ENCODE results near the gene MAP3K5.

The MAP3K5 gene

GRCh38 chr6:136528477-136528876, 263.8 kb downstream of the MAP3K5 start:
- no peak for FAIRE-seq

GRCh38 chr6:136527831-136528230, 264.4 kb downstream of the MAP3K5 start:
- no peak for FAIRE-seq

DNA sequence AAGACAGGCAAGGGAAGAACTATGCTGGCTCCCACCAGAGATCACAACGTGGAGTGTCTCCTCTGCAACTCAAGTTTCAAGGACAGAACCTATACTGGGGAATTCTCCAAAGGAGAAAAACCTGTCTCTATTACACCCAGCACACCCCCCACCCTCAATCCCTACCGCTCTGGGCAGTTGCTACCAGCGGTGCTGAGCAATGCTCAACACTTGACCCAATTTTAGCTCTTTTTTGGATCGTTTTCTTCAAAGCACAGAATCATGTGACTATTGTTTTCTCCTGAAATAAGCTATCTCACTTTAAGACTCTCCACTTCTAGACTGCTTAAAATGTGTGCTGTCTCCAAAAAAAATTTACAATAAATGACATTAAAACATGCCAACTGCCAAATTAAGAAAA, 265.3 kb downstream of the MAP3K5 start:
- no peak for FAIRE-seq

- FAIRE-seq = no peak
Measured at GRCh38 chr6:136526196-136526930, 265.9 kb downstream of the MAP3K5 start.

DNA sequence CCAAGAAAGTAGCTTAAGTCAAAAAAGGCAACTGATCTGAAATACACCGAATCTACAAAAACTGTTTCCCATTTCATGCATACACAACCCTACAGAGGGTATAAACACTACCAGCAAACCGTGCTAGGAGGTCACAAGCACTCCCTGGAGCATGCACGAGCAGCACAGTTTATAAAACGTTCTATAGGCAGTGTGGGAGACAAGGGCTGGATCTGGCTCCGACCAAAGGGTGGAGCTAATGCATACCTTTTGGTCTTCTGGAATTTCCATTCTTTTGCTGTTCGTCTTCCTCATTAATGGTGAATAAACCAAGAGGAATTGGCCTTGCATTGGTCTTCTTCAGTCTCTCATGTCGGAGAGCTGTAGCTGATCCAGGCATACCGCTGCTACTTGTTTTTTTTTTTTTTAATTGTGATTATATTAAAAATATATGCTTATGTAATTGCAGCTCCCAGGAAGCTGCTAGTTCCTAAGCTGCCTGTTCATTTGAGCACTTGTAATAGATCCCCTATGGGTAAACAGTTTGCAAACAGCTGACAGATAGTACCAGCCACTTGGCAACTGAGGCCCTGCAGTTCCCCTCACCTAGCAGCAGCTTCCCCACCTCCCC, 266.6 kb downstream of the MAP3K5 start:
- FAIRE-seq = no peak

GRCh38 chr6:136524936-136525413, 267.3 kb downstream of the MAP3K5 start:
- no peak for FAIRE-seq

GRCh38 chr6:136524339-136524935, 267.8 kb downstream of the MAP3K5 start:
- FAIRE-seq = no peak

- FAIRE-seq = no peak
Measured at GRCh38 chr6:136523196-136523595, 269.1 kb downstream of the MAP3K5 start.

GRCh38 chr6:136522636-136523035, 269.6 kb downstream of the MAP3K5 start:
- no peak for FAIRE-seq

DNA sequence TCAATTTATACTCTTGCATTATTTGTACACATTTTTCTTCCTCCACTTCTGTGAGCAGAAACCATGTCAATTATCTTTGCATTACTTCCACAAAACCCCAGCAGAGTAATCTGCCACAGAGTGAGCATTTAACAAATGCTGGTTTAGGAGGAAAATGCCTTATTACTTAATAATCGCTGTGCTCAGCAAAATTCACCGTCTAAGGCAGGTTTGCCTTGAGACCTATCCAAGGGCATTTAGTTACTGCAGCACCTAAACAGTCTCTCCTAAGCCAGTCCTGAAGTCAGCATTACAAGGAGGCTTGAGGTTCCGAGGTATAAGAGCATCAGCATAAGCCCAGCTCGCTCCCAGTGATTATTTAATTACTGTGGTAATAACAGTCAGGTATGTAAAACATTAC, 270.4 kb downstream of the MAP3K5 start:
- FAIRE-seq = no peak

GRCh38 chr6:136521427-136521826, 270.9 kb downstream of the MAP3K5 start:
- no peak for FAIRE-seq

DNA sequence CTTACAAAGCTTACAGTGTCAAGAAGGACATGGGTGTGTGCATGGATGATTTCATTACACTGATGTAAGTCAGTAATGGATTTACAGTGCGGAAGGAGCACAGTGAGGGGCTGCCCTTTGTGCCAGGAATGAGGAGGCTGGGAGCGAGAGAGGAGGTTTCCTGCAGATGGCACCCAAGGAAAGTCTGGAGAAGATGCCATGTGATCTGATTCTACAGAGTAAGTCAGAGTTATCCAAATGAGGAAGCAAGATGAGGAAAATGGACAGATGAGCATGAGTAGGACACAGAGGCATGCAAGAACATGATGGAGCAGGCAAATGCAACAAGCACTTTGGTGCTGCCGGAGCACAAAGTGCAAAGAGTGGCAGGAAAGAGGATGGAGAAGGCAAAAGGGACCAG, 271.8 kb downstream of the MAP3K5 start:
- FAIRE-seq = no peak

DNA sequence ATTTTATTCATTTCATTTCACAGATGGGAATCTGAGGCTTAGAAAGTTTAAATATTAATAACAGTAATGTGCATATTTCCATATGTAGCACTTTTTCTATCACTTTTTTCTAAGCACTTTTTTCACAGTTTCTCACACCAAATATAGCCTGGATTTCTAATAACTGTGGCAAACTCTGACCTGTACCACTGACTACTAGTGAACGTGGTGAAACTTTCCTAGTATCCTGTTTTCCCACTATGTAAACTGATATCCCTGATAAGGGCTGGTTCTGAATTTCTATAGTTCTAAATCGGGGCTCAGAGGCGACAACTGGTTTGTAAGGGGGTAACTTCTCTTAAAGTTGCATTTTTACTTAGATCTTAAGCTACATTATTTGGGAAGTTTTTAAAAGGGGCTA, 274.7 kb downstream of the MAP3K5 start:
- no peak for FAIRE-seq

GRCh38 chr6:136517002-136517401, 275.3 kb downstream of the MAP3K5 start:
- no peak for FAIRE-seq

DNA sequence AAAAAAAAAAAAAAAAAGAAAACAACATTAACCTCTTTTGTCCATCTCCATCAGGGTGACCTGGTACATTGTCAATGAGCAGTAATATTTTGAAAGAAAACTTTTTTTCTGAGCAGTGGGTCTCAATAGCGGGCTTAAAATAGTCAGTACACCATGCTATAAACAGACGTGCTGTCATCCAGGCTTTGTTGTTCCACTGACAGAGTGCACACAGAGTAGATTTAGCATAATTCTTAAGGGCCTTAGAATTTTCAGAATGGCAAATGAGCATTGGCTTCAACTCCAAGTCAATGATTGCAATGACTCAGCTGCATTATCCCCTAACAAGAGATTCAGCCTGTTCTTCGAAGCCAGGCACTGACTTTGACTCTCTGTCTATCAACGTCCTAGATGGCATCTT, 277.7 kb downstream of the MAP3K5 start:
- no peak for FAIRE-seq

DNA sequence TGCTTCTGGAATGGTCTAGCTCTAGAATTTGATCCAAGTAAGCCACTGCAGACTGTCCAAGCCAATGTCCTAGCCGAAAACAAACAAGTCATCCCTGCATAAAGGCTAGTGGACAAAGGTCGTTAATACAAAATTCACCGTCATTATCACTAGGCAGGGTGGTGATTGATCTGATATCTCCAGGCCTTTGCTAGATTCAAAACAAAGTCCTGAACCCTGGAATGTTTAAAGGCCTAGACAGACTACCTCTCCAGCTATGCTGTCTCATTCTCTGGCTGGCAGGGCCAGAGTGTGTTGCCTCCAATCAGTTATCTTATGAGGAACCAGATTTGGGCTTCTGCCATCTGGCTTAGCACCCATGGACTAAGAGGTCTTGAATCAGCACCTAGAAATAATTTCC, 280.4 kb downstream of the MAP3K5 start:
- no peak for FAIRE-seq

- no peak for FAIRE-seq
Measured at GRCh38 chr6:136511397-136511796, 280.9 kb downstream of the MAP3K5 start.

- no peak for FAIRE-seq
Measured at GRCh38 chr6:136510782-136511181, 281.5 kb downstream of the MAP3K5 start.

DNA sequence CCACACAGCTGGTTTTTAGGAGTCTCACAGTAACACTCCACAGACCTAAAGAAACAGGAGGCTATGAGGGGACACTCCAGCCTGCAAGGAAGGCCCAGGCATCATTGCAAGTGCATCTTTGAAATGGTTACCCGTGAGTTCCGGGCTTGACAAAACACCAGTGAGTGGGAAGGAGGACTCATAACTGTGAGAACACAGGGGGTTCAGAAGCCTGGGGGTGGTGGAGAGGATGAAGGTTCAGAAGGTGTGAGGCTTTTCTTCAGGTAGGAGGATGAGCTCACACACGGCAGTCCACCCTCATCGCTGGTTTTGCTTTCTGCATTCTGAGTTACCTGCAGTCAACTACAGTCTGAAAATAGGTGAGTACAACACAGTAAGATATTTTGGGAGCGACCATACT, 282.0 kb downstream of the MAP3K5 start:
- no peak for FAIRE-seq

DNA sequence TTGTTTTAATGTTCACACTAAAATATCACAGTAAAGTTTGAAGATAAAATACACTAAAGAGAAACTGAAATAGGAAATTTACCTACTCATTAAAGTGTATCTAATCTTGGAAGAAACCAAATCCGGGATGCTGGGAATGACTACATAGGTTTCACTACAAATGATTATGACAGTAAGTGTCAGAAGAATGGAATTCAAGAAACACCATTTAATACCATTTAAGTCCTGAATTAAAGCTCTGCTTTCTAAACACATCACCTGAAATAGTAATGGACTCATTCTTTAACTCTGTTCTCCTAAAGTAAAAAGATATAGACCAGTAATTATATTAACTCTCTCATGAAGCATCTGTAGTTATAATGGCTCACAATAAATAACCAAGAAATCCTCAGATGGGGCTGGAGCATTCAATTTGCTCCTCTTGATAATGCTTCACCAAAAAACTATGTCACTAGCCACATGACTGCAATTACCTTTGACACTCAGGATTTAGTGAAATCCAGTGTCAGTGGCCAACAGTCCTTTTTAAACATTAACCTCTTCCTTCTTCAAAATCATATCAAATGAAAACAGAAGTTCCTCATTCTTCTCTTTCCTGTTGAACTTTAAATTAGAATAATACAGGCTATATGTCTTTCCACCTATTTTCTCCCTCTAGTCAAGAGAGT, 283.4 kb downstream of the MAP3K5 start:
- no peak for FAIRE-seq

Measured in colon (tissue), 2 donors.